Measurements from ENCODE around the gene BCO2. TPM values are rescaled to one million over a fixed set of nuclear protein-coding genes. Genes with fewer than 3 reads are reported as not detected.
A peak's percentile ranks its signal among the peaks of the same experiment; 100 is the strongest.

Gene BCO2
- total and polyA plus RNA-seq, 8 donors = 0.87 to 21.8 (median 1.8) TPM; not detected in 1

DNA sequence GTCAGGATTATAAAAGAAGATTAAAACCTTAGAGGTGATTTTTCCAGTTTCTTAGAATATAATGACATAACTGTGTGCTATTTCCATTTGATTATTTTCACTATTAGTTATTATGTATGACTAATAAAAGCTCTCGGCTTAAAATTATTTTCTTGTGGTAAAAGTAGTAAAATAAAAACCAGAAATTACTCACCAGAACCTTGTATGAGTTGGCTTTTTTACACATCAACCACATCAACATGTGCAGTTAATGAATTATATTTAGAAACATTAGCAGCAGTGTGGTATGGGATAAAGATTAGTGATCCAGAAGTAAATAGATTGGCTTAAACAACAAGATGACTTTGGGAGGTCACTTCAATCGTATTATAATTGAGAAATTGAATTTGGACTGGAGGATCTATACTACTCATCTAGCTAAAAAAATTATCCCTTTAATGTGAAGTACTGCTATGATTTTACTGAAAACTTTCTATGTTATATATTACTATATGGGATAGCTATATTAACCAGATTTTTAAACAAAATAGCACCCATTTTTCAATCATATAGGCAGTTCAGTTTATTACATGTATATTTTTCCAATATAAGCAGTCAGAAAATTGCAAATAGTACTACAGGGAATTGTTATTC, 2.8 kb upstream of the BCO2 start:
- WGBS, 5 donors = 61 to 66% (median 63%) methylated on average over 2 of the region's 2 CpGs
- Histone ChIP-seq H3K4me1 (peaks cover 0 to 17% (median 7%) of the 10 kb centered on the region in 4 donors), H3K27ac (no peak overlapping the region), H3K4me3 (no peak overlapping the region), H3K36me3 (no peaks in the 10 kb centered on the region), H3K9me3 (no peaks in the 10 kb centered on the region), H3K27me3 (no peaks in the 10 kb centered on the region)
- no peak for DNase-seq
- TF ChIP-seq POLR2A (IDR thresholded peaks at IDR 0.05) = no peak
- TF ChIP-seq POLR2AphosphoS5 (IDR thresholded peaks at IDR 0.05) = no peak
- TF ChIP-seq, protein P1, sequence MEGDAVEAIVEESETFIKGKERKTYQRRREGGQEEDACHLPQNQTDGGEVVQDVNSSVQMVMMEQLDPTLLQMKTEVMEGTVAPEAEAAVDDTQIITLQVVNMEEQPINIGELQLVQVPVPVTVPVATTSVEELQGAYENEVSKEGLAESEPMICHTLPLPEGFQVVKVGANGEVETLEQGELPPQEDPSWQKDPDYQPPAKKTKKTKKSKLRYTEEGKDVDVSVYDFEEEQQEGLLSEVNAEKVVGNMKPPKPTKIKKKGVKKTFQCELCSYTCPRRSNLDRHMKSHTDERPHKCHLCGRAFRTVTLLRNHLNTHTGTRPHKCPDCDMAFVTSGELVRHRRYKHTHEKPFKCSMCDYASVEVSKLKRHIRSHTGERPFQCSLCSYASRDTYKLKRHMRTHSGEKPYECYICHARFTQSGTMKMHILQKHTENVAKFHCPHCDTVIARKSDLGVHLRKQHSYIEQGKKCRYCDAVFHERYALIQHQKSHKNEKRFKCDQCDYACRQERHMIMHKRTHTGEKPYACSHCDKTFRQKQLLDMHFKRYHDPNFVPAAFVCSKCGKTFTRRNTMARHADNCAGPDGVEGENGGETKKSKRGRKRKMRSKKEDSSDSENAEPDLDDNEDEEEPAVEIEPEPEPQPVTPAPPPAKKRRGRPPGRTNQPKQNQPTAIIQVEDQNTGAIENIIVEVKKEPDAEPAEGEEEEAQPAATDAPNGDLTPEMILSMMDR (IDR thresholded peaks at IDR 0.05) = no peak
- no peak for TF ChIP-seq EP300 (IDR thresholded peaks at IDR 0.05)
- intact Hi-C loops (cut with DNase I; ENCODE audit: low total_unique reads) = no loop called here

DNA sequence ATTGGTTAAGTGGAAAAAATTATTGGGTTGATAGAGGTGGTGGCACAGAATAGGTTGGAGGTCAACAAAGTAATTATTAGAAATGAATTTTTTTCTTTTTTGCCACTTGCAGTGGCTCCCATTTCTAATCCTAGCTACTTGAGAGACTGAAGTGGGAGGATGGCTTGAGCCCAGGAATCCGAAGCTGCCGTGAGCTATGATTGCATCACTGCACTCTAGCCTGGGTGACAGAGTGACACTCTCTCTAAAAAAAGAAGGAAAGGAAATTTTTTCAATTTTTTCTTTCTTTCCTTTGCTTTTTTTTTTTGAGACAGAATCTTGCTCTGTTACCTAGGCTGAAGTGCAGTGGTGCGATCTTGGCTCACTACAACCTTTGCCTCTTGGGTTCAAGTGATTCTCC, 2.2 kb upstream of the BCO2 start:
- H3K27ac ChIP-seq = no peak overlapping the region
- intact Hi-C loops (cut with DNase I; ENCODE audit: low total_unique reads) = no loop called here
- H3K9me3 ChIP-seq = no peaks in the 10 kb centered on the region
- H3K4me1 ChIP-seq = peaks cover 0 to 17% (median 7%) of the 10 kb centered on the region in 4 donors
- 72 to 91% (median 83%) methylated on average over 3 of the region's 3 CpGs for WGBS, 5 donors
- H3K4me3 ChIP-seq = no peak overlapping the region
- no peak for DNase-seq
- no peaks in the 10 kb centered on the region for H3K36me3 ChIP-seq
- no peak for TF ChIP-seq POLR2A (IDR thresholded peaks at IDR 0.05)
- no peak for TF ChIP-seq POLR2AphosphoS5 (IDR thresholded peaks at IDR 0.05)
- TF ChIP-seq EP300 (IDR thresholded peaks at IDR 0.05) = no peak
- TF ChIP-seq, protein P1 (IDR thresholded peaks at IDR 0.05) = no peak
- H3K27me3 ChIP-seq = no peaks in the 10 kb centered on the region

GRCh38 chr11:112175599-112175952, 264 bp downstream of the BCO2 start:
- Histone ChIP-seq H3K4me3 (peak overlapping the region; percentile 26 to 37 (median 28)), H3K4me1 (peaks cover 0 to 17% (median 7%) of the 10 kb centered on the region in 4 donors), H3K36me3 (no peaks in the 10 kb centered on the region), H3K27me3 (no peaks in the 10 kb centered on the region), H3K9me3 (no peaks in the 10 kb centered on the region), H3K27ac (peak overlapping the region in 2 of 5 donors; percentile 56 to 81)
- no peak for DNase-seq
- intact Hi-C loops (cut with DNase I; ENCODE audit: low total_unique reads) = no loop called here
- TF ChIP-seq POLR2A (IDR thresholded peaks at IDR 0.05) (no peak), POLR2AphosphoS5 (IDR thresholded peaks at IDR 0.05) (no peak), EP300 (IDR thresholded peaks at IDR 0.05) (no peak)
- TF ChIP-seq, protein P1 (IDR thresholded peaks at IDR 0.05) = no peak
- WGBS, 5 donors = 12 to 24% (median 15%) methylated on average over 4 of the region's 4 CpGs

DNA sequence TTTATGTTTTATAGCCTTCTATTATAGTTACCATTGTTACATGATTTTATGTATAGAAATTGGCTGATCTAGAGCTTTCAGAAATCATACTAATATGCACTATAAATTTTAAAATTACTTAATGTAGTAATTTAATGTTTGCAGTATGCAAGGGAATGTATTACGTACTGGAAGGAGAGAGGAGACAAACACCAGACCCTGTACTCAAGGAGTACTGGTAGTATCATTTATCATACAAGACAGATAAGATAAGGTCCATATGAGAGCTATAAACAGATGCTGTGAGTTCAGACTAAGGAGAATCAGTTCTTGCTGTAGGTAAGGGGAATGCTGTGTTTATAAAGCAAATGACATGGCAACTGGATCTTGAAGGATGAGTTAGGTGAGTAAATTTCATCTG, 765 bp downstream of the BCO2 start:
- Histone ChIP-seq H3K4me1 (peaks cover 0 to 17% (median 7%) of the 10 kb centered on the region in 4 donors), H3K36me3 (no peaks in the 10 kb centered on the region), H3K9me3 (no peaks in the 10 kb centered on the region), H3K27me3 (no peaks in the 10 kb centered on the region), H3K4me3 (no peak overlapping the region), H3K27ac (peak overlapping the region in 1 of 5 donors; percentile 81)
- peak in 1 of 2 donors; percentile 45 for DNase-seq
- 72 to 89% (median 84%) methylated on average over 1 of the region's 1 CpG for WGBS, 5 donors
- TF ChIP-seq POLR2AphosphoS5 (IDR thresholded peaks at IDR 0.05) (no peak), POLR2A (IDR thresholded peaks at IDR 0.05) (no peak), EP300 (IDR thresholded peaks at IDR 0.05) (no peak)
- TF ChIP-seq, protein P1 (IDR thresholded peaks at IDR 0.05) = no peak
- intact Hi-C loops (cut with DNase I; ENCODE audit: low total_unique reads) = no loop called here
